HG03064 (cell line): Measurements from ENCODE around the gene KLK7.

Experiments used
- ATAC-seq: cut with Tn5 transposase; IDR thresholded peaks from one replicate; pipeline ENCODE4 v1.9.1; 2021; ENCODE audit warnings: low read depth; ENCODE audit not compliant: unreplicated experiment

The KLK7 gene

GRCh38 chr19:50943074-50943828, 40.5 kb downstream of the KLK7 start:
- no peak for ATAC-seq

DNA sequence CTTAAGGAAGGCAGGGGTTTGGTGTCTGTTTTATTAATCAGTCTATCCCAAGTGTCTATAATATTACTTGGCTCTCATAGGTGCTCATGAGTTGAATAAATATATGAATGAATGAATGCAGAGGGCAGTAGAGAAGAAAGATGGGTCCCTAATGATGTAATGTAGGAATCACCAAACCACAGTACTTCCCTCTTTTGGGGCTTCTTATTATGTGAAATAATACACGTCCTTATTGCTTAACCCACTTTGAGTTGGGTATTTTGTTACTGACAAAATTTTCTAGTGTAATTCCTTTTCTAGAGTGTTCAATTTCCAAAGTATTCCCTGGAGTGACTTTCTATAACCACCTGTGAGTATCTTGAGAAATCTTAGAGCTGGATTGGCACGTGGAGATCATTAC, 44.1 kb downstream of the KLK7 start:
- no peak for ATAC-seq

DNA sequence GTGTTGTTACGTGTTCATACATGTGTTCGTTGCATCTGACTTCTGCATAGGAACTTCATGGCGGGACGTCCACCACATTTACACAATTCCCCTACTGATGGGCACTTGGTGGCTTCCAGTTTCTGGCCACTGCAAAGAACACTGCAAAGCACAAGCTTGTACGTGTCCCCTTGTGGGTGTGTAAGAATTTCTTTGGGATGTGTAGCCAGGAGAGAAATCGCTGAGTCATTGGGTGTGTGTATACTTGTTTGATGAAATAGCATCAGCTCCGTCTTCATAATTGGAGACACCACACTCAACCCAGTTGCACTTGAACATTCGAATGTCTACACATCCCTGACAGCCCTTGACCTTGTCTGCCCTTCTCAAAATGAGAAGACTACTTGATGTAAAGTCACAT, 50.1 kb downstream of the KLK7 start:
- ATAC-seq, result no peak

GRCh38 chr19:50932690-50933083, 51.0 kb downstream of the KLK7 start:
- no peak for ATAC-seq

DNA sequence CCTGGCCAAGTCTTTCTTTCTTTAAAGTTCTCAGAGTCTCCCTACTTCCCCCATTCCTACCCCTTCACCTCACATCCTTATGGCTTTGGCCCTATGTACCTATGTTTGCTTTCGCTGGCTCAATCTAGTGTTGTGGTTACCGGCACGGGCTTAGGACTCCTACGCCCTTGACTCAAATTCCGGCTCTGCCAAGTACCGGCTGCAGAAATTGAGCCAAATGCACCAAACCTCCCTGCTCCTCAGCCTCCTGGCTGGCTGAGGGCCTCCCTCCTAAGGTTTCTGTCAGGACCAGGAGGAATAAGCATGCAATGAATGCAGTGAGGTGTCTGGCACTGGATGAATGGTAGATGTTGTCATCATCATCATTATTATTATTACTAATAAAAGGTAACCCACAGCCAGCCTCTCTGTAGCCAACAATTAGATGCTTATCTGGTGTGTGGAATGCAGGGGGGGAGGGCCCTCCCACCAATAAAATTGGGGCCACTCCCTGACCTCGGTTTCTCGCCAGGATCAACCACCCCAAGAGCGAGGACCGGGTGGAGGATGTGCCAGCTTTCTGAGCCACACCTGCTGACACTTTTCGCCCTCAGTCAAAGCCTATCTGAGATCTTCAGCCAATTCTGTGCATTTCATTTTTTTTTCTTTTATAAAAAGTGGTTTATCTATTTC, 51.6 kb downstream of the KLK7 start:
- ATAC-seq, result no peak

DNA sequence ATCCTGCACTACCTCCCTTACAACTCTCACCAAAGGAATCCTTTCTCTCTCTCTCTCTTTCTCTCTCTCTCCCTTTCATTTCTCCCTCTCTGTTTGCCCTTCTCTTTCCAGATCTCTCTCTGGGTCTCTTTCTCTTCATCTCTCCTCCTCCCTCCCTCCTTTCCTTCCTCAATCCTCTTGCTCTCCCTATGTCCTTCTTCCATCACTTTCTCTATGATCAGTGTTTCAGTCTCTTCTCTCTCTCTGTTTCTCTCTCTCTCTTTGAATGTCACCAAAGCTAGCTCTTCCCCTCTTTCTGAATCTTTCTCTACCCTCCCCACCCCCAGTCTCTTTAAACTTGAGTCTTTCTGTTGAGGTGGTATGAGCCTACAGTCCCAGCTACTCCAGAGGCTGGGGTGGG, 52.7 kb downstream of the KLK7 start:
- no peak for ATAC-seq

DNA sequence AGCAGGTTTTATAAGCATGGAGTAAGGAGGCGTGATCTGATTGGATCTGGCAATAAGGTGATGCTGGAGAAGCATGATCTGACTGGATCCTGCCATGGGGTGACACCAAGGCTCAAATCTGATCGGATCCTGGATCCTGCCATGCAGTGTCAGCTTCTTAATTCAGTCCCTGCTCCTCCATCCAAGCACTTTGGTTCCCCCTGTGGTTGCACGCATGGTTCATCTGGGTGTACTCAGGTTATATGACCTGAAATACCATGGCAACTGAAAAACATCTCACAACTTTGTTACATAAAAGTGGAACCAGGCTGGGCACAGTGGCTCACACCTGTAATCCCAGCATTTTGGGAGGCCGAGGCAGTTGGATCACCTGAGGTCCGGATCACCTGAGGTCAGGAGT, 54.9 kb downstream of the KLK7 start:
- ATAC-seq, result no peak
